H1 (cell line): ENCODE results near the gene HSD17B13. TPM values are rescaled to one million over a fixed set of nuclear protein-coding genes. Genes with fewer than 3 reads are reported as not detected.

Experiments used
- CTCF ChIA-PET: fragments of 300-600 bp; sonication (Branson Sonifier 250); formaldehyde crosslinking; loops from one replicate; lab custom pipeline; 2021; ENCODE audit not compliant: partially characterized antibody; lab: Charles Lee
- POLR2A ChIA-PET: fragments of 300-600 bp; sonication (Branson Sonifier 250); formaldehyde crosslinking; loops from one replicate; lab custom pipeline; 2021; ENCODE audit warnings: inconsistent platforms; ENCODE audit not compliant: partially characterized antibody; lab: Charles Lee
- DNase-seq, 2 experiments: peaks; one replicate each; pipeline versions ENCODE4 v3.0.0 to v3.0.0-alpha.2; 2010 to 2022; ENCODE audit warnings: low spot score in 2 of 2, low read depth in 1 of 2, mixed read lengths in 1 of 2
- FAIRE-seq: peaks from 2 replicates; lab custom pipeline; 2011; peaks lifted over from hg19 to GRCh38; lab: Jason Lieb, UNC
- H2AFZ ChIP-seq: 2 replicates; pipeline ENCODE4 v1.8.1; 2012; ENCODE audit warnings: low read length, inconsistent platforms
- H2AK5ac ChIP-seq: 2 replicates; pipeline ENCODE4 v1.6.1; 2013; ENCODE audit warnings: low read depth, low read length
- H2BK120ac ChIP-seq: replicated peaks from 2 replicates; pipeline ENCODE3; 2013; ENCODE audit warnings: low read depth, low read length, inconsistent platforms
- H2BK12ac ChIP-seq: 2 replicates; pipeline ENCODE4 v1.6.1; 2013; ENCODE audit warnings: low read depth, low read length
- H2BK15ac ChIP-seq: 2 replicates; pipeline ENCODE4 v1.6.1; 2013; ENCODE audit warnings: low read length
- H2BK20ac ChIP-seq: 2 replicates; pipeline ENCODE4 v1.6.1; 2013; ENCODE audit warnings: low read length
- H2BK5ac ChIP-seq: 2 replicates; pipeline ENCODE4 v1.6.1; 2013; ENCODE audit warnings: low read depth, low read length
- H3K14ac ChIP-seq: 2 replicates; pipeline ENCODE4 v1.6.1; 2013; ENCODE audit warnings: inconsistent platforms; ENCODE audit not compliant: insufficient read length
- H3K18ac ChIP-seq: 2 replicates; pipeline ENCODE4 v1.6.1; 2013; ENCODE audit warnings: low read length; ENCODE audit errors: extremely low read depth
- H3K23ac ChIP-seq: 2 replicates; pipeline ENCODE4 v1.6.1; 2013; ENCODE audit warnings: inconsistent platforms; ENCODE audit not compliant: insufficient read length
- H3K23me2 ChIP-seq: 2 replicates; pipeline ENCODE4 v1.6.1; 2013; ENCODE audit warnings: low read depth, low read length
- H3K27ac ChIP-seq: 2 replicates; pipeline ENCODE4 v1.6.1; 2011; ENCODE audit warnings: low read depth, low read length, inconsistent platforms
- H3K27me3 ChIP-seq, 4 experiments: replicated peaks in 1 of 4; 1 replicate in 1 of 4; 2 replicates in 3 of 4; pipeline versions ENCODE4 v1.6.1 to v1.8.1; 2011 to 2013; ENCODE audit warnings: low read length in 3 of 4, mild to moderate bottlenecking in 3 of 4, inconsistent platforms in 2 of 4, mixed read lengths in 2 of 4, moderate library complexity in 1 of 4; ENCODE audit not compliant: control insufficient read depth in 3 of 4, insufficient read depth in 3 of 4; ENCODE audit errors: extremely low read depth in 1 of 4
- H3K36me3 ChIP-seq, 4 experiments: 2 replicates each; pipeline versions ENCODE4 v1.6.1 to v1.8.1; 2011 to 2013; ENCODE audit warnings: mild to moderate bottlenecking in 4 of 4, low read length in 3 of 4, moderate library complexity in 2 of 4, control low read depth in 1 of 4, inconsistent platforms in 1 of 4; ENCODE audit not compliant: insufficient read depth in 4 of 4, control insufficient read depth in 2 of 4
- H3K4ac ChIP-seq: replicated peaks from 2 replicates; pipeline ENCODE3; 2013; ENCODE audit warnings: low read length, low read depth, mixed read lengths, inconsistent platforms; ENCODE audit not compliant: insufficient read length
- H3K4me1 ChIP-seq, 4 experiments: replicated peaks in 1 of 4; 1 replicate in 1 of 4; 2 replicates in 3 of 4; pipeline versions ENCODE4 v1.6.1 to v1.8.1; 2011 to 2013; ENCODE audit warnings: low read length in 3 of 4, inconsistent platforms in 2 of 4, mixed read lengths in 1 of 4; ENCODE audit not compliant: insufficient read depth in 4 of 4, control insufficient read depth in 3 of 4
- H3K4me2 ChIP-seq, 2 experiments: 2 replicates each; pipeline versions ENCODE4 v1.6.1 to v1.8.1; 2011 to 2013; ENCODE audit warnings: low read depth in 2 of 2, low read length in 2 of 2, control low read depth in 1 of 2, inconsistent platforms in 1 of 2, mild to moderate bottlenecking in 1 of 2; ENCODE audit not compliant: insufficient read depth in 1 of 2
- H3K4me3 ChIP-seq, 4 experiments: fragments of 200-600, 300-600 bp in 1 of 4; sonication (generic), shearing (Covaris generic), sonication (Bioruptor Twin) in 1 of 4; 2 replicates each; pipeline versions ENCODE4 v1.5.1 to v1.8.1; 2011 to 2016; ENCODE audit warnings: low read length in 4 of 4, low read depth in 3 of 4, control low read depth in 2 of 4, inconsistent platforms in 2 of 4, mild to moderate bottlenecking in 2 of 4, mixed read lengths in 1 of 4, moderate library complexity in 1 of 4; ENCODE audit not compliant: insufficient read depth in 2 of 4; ENCODE audit errors: extremely low read depth in 1 of 4
- H3K56ac ChIP-seq: replicated peaks from 2 replicates; pipeline ENCODE3; 2013; ENCODE audit warnings: low read depth, mild to moderate bottlenecking, mixed read lengths, low read length, inconsistent platforms; ENCODE audit not compliant: insufficient read length
- H3K79me1 ChIP-seq: 2 replicates; pipeline ENCODE4 v1.6.1; 2013; ENCODE audit warnings: low read depth, low read length, control low read depth
- H3K79me2 ChIP-seq, 2 experiments: 2 replicates each; pipeline versions ENCODE4 v1.6.1 to v1.8.1; 2012 to 2013; ENCODE audit warnings: low read length in 2 of 2, mild to moderate bottlenecking in 2 of 2, inconsistent platforms in 1 of 2; ENCODE audit not compliant: insufficient read depth in 2 of 2, control insufficient read depth in 1 of 2
- H3K9ac ChIP-seq, 4 experiments: replicated peaks in 1 of 4; 1 replicate in 1 of 4; 2 replicates in 3 of 4; pipeline versions ENCODE4 v1.6.1 to v1.8.1; 2011 to 2013; ENCODE audit warnings: low read depth in 3 of 4, low read length in 3 of 4, control low read depth in 2 of 4, mild to moderate bottlenecking in 2 of 4, moderate library complexity in 2 of 4, inconsistent platforms in 1 of 4; ENCODE audit errors: extremely low read depth in 1 of 4
- H3K9me3 ChIP-seq, 2 experiments: 2 replicates each; pipeline versions ENCODE4 v1.6.1 to v1.8.1; 2012 to 2013; ENCODE audit warnings: mild to moderate bottlenecking in 2 of 2, moderate library complexity in 2 of 2, control low read depth in 1 of 2, inconsistent platforms in 1 of 2, low read depth in 1 of 2, low read length in 1 of 2, mixed read lengths in 1 of 2; ENCODE audit not compliant: insufficient read depth in 2 of 2
- H4K20me1 ChIP-seq, 2 experiments: replicated peaks in 1 of 2; 2 replicates each; pipeline versions ENCODE3 to v1.8.1; 2011 to 2013; ENCODE audit warnings: inconsistent platforms in 2 of 2, low read length in 2 of 2, mild to moderate bottlenecking in 1 of 2; ENCODE audit not compliant: insufficient read depth in 2 of 2, control insufficient read depth in 1 of 2
- H4K5ac ChIP-seq: 2 replicates; pipeline ENCODE4 v1.6.1; 2013; ENCODE audit warnings: low read length, low read depth, mixed read lengths, inconsistent platforms; ENCODE audit not compliant: insufficient read length
- H4K8ac ChIP-seq: 2 replicates; pipeline ENCODE4 v1.8.0; 2013; ENCODE audit warnings: mild to moderate bottlenecking, moderate library complexity, low read length, inconsistent platforms; ENCODE audit not compliant: insufficient read depth; ENCODE audit errors: extremely low read depth
- H4K91ac ChIP-seq: replicated peaks from 2 replicates; pipeline ENCODE3; 2013; ENCODE audit warnings: low read length, mixed read lengths, inconsistent platforms; ENCODE audit not compliant: insufficient read length
- POLR2AphosphoS5 ChIP-seq: IDR thresholded peaks from 2 replicates; pipeline ENCODE4 v1.6.1; 2011; ENCODE audit warnings: low read depth, low read length
- WGBS, 2 experiments: shearing (Covaris generic) in 1 of 2; methylation state at CpG; one replicate each; pipeline versions ENCODE4 v1.1.6 to v1.1.7; 2013 to 2015; ENCODE audit warnings: low lambda C conversion rate in 2 of 2, mixed read lengths in 2 of 2, inconsistent platforms in 1 of 2, low coverage in 1 of 2, missing lambda C conversion rate in 1 of 2; ENCODE audit not compliant: insufficient replicate concordance in 2 of 2, insufficient coverage in 1 of 2, insufficient read length in 1 of 2; ENCODE audit errors: extremely low coverage in 1 of 2, missing lambda C conversion rate in 1 of 2; 5-methylcytosine and 5-hydroxymethylcytosine counted together
- polyA plus RNA-seq, 7 experiments: library from polyadenylated mRNA; depleted of rRNA in 3 of 7; stranded (reverse) in 5 of 7; unstranded in 2 of 7; fragments of >200 nt in 5 of 7; fragments of 200-250 nt in 2 of 7; gene quantifications; 1 replicate in 5 of 7; 2 replicates in 1 of 7; 4 replicates in 1 of 7; pipeline versions ENCODE4 v1.2.1 to v1.2.3, GENCODE V29; 2011 to 2013; ENCODE audit warnings: missing spikeins in 2 of 7, mixed read lengths in 2 of 7
- total RNA-seq: library from RNA; stranded (reverse); fragmentation: NEBNext Ultra II Directional; extraction: Animal tissue kit (Norgen Biotek cat#: 25700); gene quantifications from 2 replicates; pipeline ENCODE4 v1.2.1, GENCODE V29; 2021

HSD17B13 gene
- total and polyA plus RNA-seq, 2 of the 8 experiments (the other 6 are each of a cell fraction or from before 2014, with no cell fraction given): 0.09 to 0.13 TPM

DNA sequence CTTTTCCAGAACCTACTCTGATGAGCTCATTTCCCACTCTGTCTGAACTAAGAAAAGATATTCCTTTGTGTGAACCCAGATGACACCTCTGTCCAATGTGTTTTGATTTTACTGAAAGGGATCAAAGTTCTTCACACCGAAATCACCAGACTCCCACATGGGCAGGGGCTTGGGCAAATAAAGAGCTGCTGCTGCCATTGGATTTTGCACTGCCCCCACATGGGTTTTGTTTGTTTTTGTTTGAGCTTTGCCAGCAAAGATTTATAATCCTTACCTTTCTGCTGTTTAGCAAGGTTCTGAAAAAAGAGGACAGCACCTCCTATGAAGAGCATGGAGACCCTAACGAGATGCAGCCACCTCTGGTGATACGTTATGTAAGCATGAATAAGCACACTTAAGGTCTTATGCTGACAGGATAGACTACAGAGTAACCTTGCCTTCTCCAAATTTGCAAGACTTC, 44.3 kb downstream of the HSD17B13 start:
- Histone ChIP-seq H4K5ac (no peak overlapping the region), H3K4me2 (no peak overlapping the region), H3K27ac (no peak overlapping the region), H4K20me1 (no peaks in the 10 kb centered on the region), H3K27me3 (no peaks in the 10 kb centered on the region), H2BK15ac (no peak overlapping the region), H3K56ac (no peak overlapping the region), H3K4ac (no peak overlapping the region), H2BK5ac (no peak overlapping the region), H2BK20ac (no peak overlapping the region), H3K79me2 (no peaks in the 10 kb centered on the region), H2BK12ac (no peak overlapping the region), H4K91ac (no peak overlapping the region), H2AFZ (no peak overlapping the region), H3K79me1 (no peaks in the 10 kb centered on the region), H3K9me3 (no peaks in the 10 kb centered on the region), H2AK5ac (no peak overlapping the region), H3K23me2 (no peaks in the 10 kb centered on the region; the same call in 1 of the 2 replicates), H3K4me3 (no peak overlapping the region), H3K9ac (no peak overlapping the region), H3K4me1 (no peaks in the 10 kb centered on the region), H3K36me3 (no peaks in the 10 kb centered on the region), H2BK120ac (no peak overlapping the region), H3K18ac (no peak overlapping the region), H3K23ac (no peak overlapping the region), H4K8ac (no peak overlapping the region), H3K14ac (no peak overlapping the region)
- DNase-seq (no peak), FAIRE-seq (no peak)
- ChIA-PET CTCF (interaction anchor here (0.8 to 1.0 kb wide), 2 partner anchors 97 to 127 kb away, joined by 3 read pairs; no protein-coding TSS in a partner anchor), POLR2A (interaction anchor here (0.6 kb wide), 1 partner anchor 15 kb away, joined by 3 read pairs; no protein-coding TSS in a partner anchor)
- WGBS, 2 experiments: 83% methylated on average over 3 of the region's 3 CpGs; no CpG with 5 or more reads in 1 of the 2 experiments
- TF ChIP-seq POLR2AphosphoS5: no peak
